ENCODE data around the gene CCL13.

GRCh38 chr17:34364751-34365150 lies 8.5 kb downstream of the CCL13 start:
- TF ChIP-seq EZH2phosphoT487 (IDR thresholded peaks at IDR 0.05; ENCODE audit: low read depth): no peak
- TF ChIP-seq CTCF (IDR thresholded peaks at IDR 0.05; ENCODE audit: low read depth, low read length): no peak

Measured in OCI-LY3 (cell line).